GM19239 (cell line): ENCODE measurements around the gene SMURF1.
"Not testable (repeated sequence)": the region's sequence is repeated elsewhere in the genome, so short reads cannot be mapped to it uniquely, and the experiment has no call there.

Source experiments
- DNase-seq: peaks from one replicate; pipeline ENCODE4 v3.0.0; 2011; ENCODE audit warnings: low spot score; ENCODE audit not compliant: insufficient read length
- FAIRE-seq: peaks from 2 replicates; lab custom pipeline; 2011; peaks lifted over from hg19 to GRCh38; lab: Jason Lieb, UNC

The SMURF1 gene

DNA sequence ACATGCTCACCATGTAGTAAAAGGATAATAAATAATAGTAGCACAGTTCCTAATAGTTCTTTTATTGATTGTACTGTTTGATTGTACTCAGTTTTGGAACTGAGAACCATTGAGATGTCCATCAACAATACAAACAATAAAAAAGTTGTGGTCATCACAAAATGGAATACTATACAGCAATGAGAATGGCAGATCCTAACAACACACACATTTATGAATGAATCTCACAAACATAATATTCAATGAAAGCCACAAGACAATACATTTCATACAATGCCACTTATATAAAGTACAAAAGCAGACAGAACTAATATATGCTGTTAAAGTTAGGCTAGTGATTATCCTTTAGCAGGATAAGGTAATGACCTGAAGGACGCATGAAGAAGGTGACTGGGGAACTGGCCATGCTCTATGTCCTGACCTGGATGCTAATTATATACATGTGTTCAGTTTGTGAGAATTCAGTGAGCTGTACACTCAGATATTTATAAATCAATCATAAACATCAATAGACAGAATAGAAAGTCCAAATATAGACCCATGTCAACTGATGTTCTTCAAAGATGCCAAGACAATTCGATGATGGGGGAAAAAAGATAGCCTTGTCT, 70.0 kb downstream of the SMURF1 start:
- DNase-seq = no peak
- no peak for FAIRE-seq

GRCh38 chr7:99072126-99072525, 71.8 kb downstream of the SMURF1 start:
- FAIRE-seq = no peak
- no peak for DNase-seq

DNA sequence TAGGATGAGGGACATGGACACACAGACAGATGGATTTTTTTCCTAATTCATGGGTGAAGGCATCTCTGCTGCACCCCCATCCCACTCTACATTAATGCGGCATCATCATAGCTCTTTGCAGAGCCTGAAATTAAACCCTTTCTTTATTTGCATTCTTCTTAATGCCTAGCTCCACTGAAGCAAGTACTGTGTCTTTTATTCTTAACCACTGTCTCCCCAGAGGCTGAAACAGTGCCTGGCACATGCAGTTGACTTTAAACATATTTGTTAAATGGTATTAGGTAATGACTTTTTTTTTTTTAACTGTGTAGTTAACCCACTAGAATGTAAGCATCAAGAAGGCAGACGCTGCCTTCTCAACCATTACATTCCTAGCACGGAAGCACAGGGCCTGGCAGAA, 73.5 kb downstream of the SMURF1 start:
- FAIRE-seq = no peak
- no peak for DNase-seq

DNA sequence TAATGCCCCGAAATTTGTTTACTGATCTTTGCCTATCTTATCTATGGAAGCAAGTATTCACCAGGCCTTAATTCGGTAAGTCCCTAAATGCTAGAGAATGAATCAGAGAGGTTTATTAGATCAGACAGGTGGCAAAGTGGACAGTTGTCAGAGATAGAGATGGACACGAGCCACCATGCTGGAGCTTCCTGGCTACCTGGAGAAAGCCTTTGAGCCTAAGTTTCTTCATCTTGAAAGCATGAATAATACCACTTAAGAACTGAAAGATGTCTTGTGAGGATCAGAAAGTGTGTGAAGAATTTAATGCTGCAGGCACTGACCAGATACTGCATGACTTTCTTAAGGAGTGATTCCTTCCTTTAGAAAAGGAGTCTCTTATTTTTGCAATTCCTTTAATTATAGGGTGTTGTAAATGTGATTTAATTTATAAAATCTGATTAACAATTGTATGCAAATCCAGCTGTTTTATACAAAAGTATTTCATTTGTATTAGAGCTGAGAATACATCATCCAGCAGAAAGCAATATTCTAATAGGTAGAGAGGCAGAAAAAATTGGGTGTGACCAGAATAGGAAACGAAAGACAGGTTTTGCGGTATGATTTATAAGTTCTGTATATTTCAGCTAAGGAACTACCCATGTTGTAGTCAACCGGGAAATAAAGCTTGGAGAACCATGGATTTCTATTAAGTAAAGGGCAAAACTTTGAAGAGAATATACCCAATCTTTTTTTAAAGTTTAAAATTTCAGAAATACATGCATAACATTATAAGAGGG, 82.7 kb downstream of the SMURF1 start:
- DNase-seq (no peak), FAIRE-seq (no peak)

DNA sequence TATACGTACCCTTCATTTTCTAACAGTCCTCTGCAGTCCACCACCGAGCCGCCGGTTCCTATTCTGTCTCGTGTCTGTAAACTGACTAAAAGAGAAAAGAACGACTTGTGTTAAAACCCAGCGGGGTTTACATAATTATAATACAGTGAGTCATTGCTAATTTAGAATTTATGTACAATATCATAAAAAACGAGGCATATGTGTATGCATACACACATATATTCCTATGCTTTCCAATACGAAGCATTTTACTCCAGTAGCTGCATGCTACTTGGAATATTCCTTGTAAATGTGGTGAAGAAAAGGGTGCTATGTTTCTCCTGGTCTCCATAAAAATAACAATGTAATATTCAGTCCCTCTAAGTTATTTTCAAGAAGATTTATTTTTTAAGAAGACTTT, 89.1 kb downstream of the SMURF1 start:
- DNase-seq (no peak), FAIRE-seq (no peak)

DNA sequence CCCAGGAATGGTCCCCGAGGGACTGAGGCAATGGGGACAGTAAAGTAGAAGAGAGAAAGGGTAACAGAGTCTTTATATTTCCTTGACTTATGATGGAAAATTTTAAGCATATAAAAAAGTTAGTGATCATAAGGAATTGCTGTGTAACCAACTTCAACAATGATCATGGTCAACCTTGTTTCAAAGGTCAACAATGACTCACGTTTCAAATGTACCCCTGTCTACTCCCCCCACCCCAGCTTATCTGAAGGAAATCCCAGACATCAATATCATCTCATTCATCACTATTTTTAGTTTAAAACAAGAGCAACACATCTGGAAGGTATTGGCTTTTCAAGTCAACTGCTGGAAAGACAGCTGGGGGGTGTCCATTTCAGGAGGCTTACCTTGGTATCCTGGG, 92.9 kb downstream of the SMURF1 start:
- DNase-seq (no peak), FAIRE-seq (no peak)

GRCh38 chr7:99047526-99048077, 96.3 kb downstream of the SMURF1 start:
- FAIRE-seq (no peak), DNase-seq (no peak)

GRCh38 chr7:99046722-99047121, 97.2 kb downstream of the SMURF1 start:
- DNase-seq (no peak), FAIRE-seq (no peak)

GRCh38 chr7:99046262-99046661, 97.6 kb downstream of the SMURF1 start:
- DNase-seq, FAIRE-seq: not testable (repeated sequence)

DNA sequence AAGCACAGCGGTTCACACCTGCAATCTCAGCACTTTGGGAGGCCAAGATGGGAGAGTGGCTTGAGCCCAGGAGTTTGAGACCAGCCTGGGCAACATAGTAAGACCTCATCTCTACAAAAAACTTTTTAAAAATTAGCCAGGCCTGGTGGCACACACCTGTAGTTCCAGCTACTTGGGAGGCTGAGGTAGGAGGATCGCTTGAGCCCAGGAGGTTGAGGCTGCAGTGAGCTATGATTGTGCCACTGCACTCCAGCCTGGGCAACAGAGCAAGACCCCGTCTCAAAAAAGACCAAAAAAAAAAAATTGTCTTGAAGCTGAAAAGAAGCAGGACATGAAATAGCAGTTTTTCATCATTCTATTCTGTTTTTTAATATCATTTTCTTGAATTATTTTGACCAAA, 99.0 kb downstream of the SMURF1 start:
- DNase-seq, FAIRE-seq: not testable (repeated sequence)

DNA sequence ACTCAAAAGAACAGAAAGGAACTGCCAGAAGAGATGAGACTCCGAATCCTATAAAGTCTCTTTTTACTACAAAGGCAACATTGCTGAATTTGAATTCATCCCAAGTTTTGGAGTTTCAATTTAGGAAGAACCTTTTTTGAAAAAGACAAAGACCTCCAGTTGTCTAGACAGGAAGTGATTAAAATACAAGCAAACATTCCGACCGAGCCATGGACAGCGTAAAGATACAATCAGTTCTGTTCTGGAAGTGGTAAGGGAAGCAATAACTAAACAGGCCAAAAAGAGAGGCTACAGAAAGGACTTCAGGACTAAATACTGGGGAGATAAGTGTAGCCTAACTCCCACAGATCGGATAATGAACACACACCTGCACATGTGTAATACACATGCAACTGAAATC, 101.0 kb downstream of the SMURF1 start:
- no peak for FAIRE-seq
- DNase-seq = no peak

DNA sequence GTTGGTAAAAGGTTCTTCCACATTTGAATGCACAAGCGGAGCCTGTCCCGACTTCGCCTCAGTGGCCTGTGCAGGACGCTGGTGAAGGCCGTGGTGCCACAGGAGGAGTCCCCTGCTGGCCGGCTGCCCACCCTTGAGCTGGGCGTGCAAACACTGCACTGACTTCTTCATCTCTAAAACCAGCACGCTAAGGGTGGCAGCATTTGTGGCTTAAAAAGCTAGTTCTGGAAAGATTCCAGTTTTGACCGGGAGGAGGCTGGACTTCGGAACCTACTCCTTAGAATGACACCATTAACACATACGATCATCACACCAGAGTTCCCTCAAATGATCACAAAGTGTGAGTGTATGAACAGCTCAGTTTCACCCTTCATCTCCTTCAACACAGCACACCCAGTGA, 102.4 kb downstream of the SMURF1 start:
- FAIRE-seq (no peak), DNase-seq (no peak)

- FAIRE-seq = peak; percentile 45
Measured at GRCh38 chr7:99040104-99040958, 103.6 kb downstream of the SMURF1 start.

GRCh38 chr7:99039384-99039891, 104.5 kb downstream of the SMURF1 start:
- no peak for FAIRE-seq
- no peak for DNase-seq

More at GRCh38 chr7:99040104-99040958, 103.6 kb downstream of the SMURF1 start:
- peak; percentile 62 for DNase-seq

DNA sequence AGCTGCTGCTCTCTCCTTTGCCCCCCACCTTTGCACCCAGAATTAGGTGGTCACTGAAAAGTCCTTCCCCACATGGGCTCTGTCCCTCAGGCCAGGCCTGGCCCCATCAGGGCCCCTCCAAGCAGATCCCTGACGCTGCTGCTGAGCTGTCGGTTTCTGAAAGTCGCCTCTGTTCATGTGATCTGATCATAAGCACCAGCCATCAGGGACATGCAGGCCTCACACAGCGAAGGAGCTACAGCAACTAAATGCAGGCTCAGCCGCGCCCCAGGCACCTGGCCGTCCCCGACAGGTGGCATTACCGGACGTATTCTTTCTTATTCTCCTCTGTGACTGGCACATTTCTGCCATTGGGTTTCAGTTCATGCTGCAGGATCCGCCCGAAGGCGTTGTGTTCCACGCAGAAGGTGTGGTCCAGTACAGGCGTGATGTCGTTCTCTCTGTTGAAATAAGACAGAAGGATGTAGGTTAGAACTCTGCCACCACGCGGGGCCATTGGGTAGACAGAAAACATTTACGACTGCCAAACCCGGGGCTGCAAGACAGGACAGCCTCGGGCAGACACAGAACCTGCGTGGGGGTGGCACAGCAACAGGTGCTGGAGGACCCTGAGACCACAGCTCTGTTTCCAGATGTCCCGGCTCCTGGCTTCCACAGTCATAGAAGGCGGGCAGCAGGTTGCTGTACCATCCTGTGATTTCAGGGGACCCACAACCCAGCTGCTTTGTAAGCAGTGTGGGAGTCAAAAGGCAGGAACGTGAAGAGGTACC, 105.6 kb downstream of the SMURF1 start:
- no peak for DNase-seq
- FAIRE-seq = no peak

GRCh38 chr7:99037327-99037940, 106.5 kb downstream of the SMURF1 start:
- no peak for FAIRE-seq
- DNase-seq = no peak

DNA sequence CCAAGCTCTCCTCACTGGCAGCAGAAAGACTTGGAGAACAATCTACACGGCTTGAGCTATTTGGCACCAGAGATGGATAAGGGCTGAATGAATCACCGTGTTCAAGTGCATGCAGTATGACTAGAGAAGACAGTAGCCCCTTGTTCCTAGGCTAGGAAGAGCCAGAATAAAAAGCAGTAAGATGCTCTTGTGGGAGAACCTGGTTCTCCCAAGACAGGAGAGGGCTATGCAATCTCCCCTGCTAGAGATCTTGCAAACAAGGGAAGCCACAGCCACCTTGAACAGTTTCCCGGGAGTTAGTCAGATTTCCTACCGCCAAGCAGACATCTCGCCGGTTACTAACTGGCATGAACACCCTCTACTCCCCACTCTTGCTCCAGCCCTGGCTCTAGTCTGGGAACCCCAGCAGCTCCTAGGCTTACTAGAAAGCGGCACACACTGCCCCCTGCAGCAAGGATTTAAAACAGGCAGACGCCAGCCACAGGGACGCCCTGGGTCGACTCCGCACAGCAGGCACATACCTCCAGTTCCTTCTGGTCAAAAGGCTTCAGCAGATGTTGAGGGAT, 107.3 kb downstream of the SMURF1 start:
- DNase-seq (no peak), FAIRE-seq (no peak)

GRCh38 chr7:99035723-99036545, 108.0 kb downstream of the SMURF1 start:
- DNase-seq = no peak
- FAIRE-seq = no peak
